Retinal pigment epithelial cell (primary cell): ENCODE data around the gene CDC25C.

ENCODE experiments used
- DNase-seq: peaks from one replicate; pipeline ENCODE4 v3.0.0-alpha.2; 2010; ENCODE audit warnings: low read depth
- H3K4me3 ChIP-seq: 2 replicates; pipeline ENCODE4 v1.5.1; 2011; ENCODE audit warnings: mild to moderate bottlenecking, low read length, control low read depth, moderate library complexity
- TF ChIP-seq, protein P1 (sequence below): conservative IDR thresholded peaks from 2 replicates; pipeline ENCODE4 v1.5.1; 2011; ENCODE audit warnings: low read depth, low read length, control low read depth, inconsistent platforms

CDC25C gene

GRCh38 chr5:138352722-138353559 lies 21.3 kb upstream of the CDC25C start:
- peak overlapping the region; percentile 87 for H3K4me3 ChIP-seq
- no peak for DNase-seq
- TF ChIP-seq, protein P1, sequence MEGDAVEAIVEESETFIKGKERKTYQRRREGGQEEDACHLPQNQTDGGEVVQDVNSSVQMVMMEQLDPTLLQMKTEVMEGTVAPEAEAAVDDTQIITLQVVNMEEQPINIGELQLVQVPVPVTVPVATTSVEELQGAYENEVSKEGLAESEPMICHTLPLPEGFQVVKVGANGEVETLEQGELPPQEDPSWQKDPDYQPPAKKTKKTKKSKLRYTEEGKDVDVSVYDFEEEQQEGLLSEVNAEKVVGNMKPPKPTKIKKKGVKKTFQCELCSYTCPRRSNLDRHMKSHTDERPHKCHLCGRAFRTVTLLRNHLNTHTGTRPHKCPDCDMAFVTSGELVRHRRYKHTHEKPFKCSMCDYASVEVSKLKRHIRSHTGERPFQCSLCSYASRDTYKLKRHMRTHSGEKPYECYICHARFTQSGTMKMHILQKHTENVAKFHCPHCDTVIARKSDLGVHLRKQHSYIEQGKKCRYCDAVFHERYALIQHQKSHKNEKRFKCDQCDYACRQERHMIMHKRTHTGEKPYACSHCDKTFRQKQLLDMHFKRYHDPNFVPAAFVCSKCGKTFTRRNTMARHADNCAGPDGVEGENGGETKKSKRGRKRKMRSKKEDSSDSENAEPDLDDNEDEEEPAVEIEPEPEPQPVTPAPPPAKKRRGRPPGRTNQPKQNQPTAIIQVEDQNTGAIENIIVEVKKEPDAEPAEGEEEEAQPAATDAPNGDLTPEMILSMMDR = peak; percentile 39

DNA sequence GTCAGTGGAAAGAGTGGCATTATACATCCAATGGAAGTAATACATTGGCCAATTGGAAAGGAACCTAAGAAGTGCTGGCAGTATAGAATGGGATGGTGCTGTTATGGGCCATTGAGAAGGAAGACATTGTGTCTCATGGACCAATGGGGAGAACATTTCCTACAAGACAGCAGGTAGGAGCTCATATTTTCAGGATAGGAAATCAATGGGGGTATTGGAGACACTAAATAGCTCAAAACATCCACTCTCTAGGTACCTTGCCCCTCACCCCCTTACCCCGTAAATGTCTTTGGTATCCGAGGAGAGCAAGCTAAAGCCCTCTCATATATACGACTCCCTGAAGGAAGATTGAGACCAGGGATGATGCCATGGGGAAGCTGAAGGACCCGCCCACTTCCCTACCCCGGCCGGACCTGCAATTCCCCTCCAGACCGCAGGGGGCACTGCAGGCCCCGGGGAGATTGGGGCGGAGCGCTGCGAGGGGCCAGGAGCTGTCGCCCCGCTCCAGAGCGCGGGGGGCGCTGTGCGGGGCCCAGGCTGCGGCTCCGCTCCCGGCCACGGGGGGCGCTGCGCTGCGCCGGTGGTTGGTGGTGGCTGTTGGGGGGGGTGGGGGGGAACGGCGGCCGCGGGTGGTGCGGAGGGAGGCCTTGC lies 20.6 kb upstream of the CDC25C start, which contains the start of gene KDM3B:
KDM3B (plus strand) TSS at position 615 of the 651 bp plus-strand sequence. CDS start 111 bp downstream, outside the sequence.
- DNase-seq = no peak
- peak within 1 kb of the TSS; percentile 87 for H3K4me3 ChIP-seq
- TF ChIP-seq, protein P1 = peak; percentile 99

DNA sequence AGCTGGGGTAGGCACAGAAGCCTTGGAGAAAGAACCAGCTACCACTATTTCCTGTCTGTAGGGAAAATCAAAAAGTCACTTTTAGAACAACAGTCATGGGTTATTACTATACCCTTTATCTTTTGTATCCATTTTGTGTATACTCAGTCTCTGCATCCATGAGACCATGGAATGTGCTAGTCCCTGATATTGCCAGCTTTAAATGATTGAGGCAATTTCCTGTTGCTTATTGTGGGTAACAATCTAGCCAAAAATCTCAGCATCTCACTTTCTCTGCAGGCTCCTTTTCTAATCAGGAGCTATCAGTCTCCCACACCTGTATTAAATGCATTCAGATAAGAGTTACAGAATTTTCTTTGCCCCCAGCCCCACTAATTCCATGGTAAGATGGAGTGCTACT lies 19.9 kb upstream of the CDC25C start:
- TF ChIP-seq, protein P1 = no peak
- DNase-seq = no peak

DNA sequence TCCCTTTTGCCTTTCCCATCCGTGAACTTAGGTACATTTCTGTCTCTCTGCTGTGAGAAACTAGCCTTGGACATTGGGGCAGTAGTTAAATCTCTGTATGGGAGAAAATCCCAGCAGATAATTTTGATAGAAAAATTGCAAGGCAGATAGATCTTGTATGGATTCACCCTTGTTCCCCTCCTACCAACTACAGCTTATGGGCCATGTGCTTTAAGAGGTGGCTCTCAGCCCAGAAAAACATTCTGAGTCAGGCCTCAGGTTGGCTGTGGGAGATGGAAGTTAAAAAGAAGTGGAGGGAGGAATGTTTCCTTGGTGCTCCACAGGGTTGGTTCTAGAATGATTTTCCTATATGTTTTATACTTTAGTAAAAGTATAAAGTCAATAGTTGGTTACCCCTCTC lies 19.5 kb upstream of the CDC25C start:
- TF ChIP-seq, protein P1 = no peak
- DNase-seq = no peak

More for the DNA sequence above, 19.9 kb upstream of the CDC25C start:
- no peak overlapping the region for H3K4me3 ChIP-seq

GRCh38 chr5:138350563-138350890 lies 18.9 kb upstream of the CDC25C start:
- no peak overlapping the region for H3K4me3 ChIP-seq
- DNase-seq = no peak
- TF ChIP-seq, protein P1 = no peak

More for the DNA sequence above, 19.5 kb upstream of the CDC25C start:
- H3K4me3 ChIP-seq = no peak overlapping the region

DNA sequence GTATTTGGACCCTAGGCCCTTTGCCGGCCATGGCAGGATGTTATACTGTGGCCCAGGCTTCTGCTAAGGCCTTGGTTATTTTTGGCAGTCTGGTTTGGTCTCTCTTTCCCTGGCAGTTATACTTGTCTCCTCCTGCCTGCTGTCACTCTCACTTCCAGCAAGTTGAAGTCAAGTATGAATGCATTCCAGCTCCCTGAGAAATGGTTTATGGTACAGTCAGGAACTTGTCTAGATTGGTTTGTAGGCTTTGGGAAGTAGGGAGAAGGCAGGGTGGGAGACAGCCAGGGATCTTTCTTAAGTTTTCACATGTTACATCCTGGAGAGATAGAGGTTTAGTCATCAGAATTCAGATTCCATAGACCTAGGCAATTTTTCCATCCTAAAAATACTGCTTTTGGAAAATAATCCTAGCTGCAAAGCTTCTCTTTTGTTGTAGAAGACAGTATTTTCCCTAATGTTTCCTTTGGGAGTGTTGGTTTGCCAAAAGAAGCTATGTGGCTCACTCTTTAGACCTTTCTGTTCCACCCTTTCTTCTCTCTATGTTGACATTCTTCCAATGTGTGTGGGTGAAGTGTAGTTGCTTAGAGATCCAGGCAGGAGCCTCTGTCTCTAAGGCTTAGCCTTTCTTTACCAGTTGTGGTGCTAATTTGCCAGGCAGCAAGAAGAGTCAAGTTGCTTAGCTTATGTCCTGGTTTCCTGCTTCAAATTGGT lies 18.4 kb upstream of the CDC25C start:
- TF ChIP-seq, protein P1 = no peak

More for the DNA sequence above, 18.4 kb upstream of the CDC25C start:
- H3K4me3 ChIP-seq = no peak overlapping the region
- DNase-seq = no peak
